ENCODE data around the gene C6orf136.

- TF ChIP-seq EZH2phosphoT487 (conservative IDR thresholded peaks at IDR 0.05; ENCODE audit: low read length): no peak
- no peak for TF ChIP-seq CTCF (IDR thresholded peaks at IDR 0.05; ENCODE audit: insufficient read depth, low read length, poor library complexity, severe bottlenecking)
Observed at GRCh38 chr6:30625511-30625910, 21.4 kb upstream of the C6orf136 start.
